CD14-positive monocyte (primary cell): ENCODE results near the gene ACKR2. TPM values are rescaled to one million over a fixed set of nuclear protein-coding genes. Genes with fewer than 3 reads are reported as not detected.

Experiments
- DNase-seq, 3 donors: peaks; one replicate each; pipeline ENCODE4 v3.0.0-alpha.2; 2011 to 2022
- H2AFZ ChIP-seq: 2 replicates; pipeline ENCODE4 v1.6.0; 2012; ENCODE audit warnings: mild to moderate bottlenecking, low read depth, low read length, inconsistent platforms; ENCODE audit not compliant: insufficient read depth, poor library complexity, severe bottlenecking
- H3K27ac ChIP-seq, 2 donors: 1 replicate in 1 of 2; 2 replicates in 1 of 2; pipeline ENCODE4 v1.5.1; 2012 to 2013; ENCODE audit warnings: low read length in 2 of 2, control low read depth in 1 of 2, inconsistent platforms in 1 of 2, low read depth in 1 of 2, mild to moderate bottlenecking in 1 of 2
- H3K27me3 ChIP-seq, 2 donors: one replicate each; pipeline versions ENCODE4 v1.6.0 to v1.6.1; 2011 to 2013; ENCODE audit warnings: low read length in 2 of 2; ENCODE audit not compliant: control insufficient read depth in 2 of 2, insufficient read depth in 2 of 2
- H3K36me3 ChIP-seq, 2 donors: replicated peaks in 1 of 2; 1 replicate in 1 of 2; 2 replicates in 1 of 2; pipeline versions ENCODE4 v1.5.1 to v1.6.1; 2012 to 2013; ENCODE audit warnings: low read length in 2 of 2, control low read depth in 1 of 2, inconsistent platforms in 1 of 2, mild to moderate bottlenecking in 1 of 2; ENCODE audit not compliant: insufficient read depth in 2 of 2, control insufficient read depth in 1 of 2
- H3K4me1 ChIP-seq, 2 donors: 1 replicate in 1 of 2; 2 replicates in 1 of 2; pipeline versions ENCODE4 v1.5.1 to v1.6.1; 2012 to 2013; ENCODE audit warnings: low read length in 2 of 2, control low read depth in 1 of 2, inconsistent platforms in 1 of 2, mild to moderate bottlenecking in 1 of 2, moderate library complexity in 1 of 2; ENCODE audit not compliant: insufficient read depth in 2 of 2, control insufficient read depth in 1 of 2
- H3K4me2 ChIP-seq: replicated peaks from 2 replicates; pipeline ENCODE3; 2012; ENCODE audit warnings: low read length, moderate library complexity, mild to moderate bottlenecking; ENCODE audit not compliant: poor library complexity, severe bottlenecking; ENCODE audit errors: extremely low read depth
- H3K4me3 ChIP-seq, 3 experiments: fragments of 200-600 bp in 1 of 3; sonication (generic) in 1 of 3; replicated peaks in 1 of 3; 1 replicate in 2 of 3; 2 replicates in 1 of 3; pipeline ENCODE4 v1.5.1; 2011 to 2013; ENCODE audit warnings: low read length in 3 of 3, mild to moderate bottlenecking in 3 of 3, control low read depth in 2 of 3, low read depth in 2 of 3, inconsistent platforms in 1 of 3, moderate library complexity in 1 of 3
- H3K79me2 ChIP-seq: 2 replicates; pipeline ENCODE4 v1.6.0; 2012; ENCODE audit warnings: mild to moderate bottlenecking, control low read depth, inconsistent platforms, low read length, moderate library complexity; ENCODE audit not compliant: insufficient read depth
- H3K9ac ChIP-seq: 2 replicates; pipeline ENCODE4 v1.6.0; 2017; ENCODE audit warnings: low read length, mild to moderate bottlenecking; ENCODE audit not compliant: insufficient read depth, poor library complexity, severe bottlenecking
- H3K9me3 ChIP-seq, 2 donors: replicated peaks in 1 of 2; 1 replicate in 1 of 2; 2 replicates in 1 of 2; pipeline versions ENCODE4 v1.5.1 to v1.6.1; 2012 to 2013; ENCODE audit warnings: low read length in 2 of 2, control low read depth in 1 of 2; ENCODE audit not compliant: control insufficient read depth in 1 of 2, insufficient read depth in 1 of 2
- H4K20me1 ChIP-seq: 2 replicates; pipeline ENCODE4 v1.6.0; 2012; ENCODE audit warnings: mild to moderate bottlenecking, low read length, control low read depth, moderate library complexity; ENCODE audit not compliant: insufficient read depth
- H3K27ac Mint-ChIP-seq, 7 donors: one replicate each; pipeline ENCODE4 v1.8.0; 2020; ENCODE audit warnings: mild to moderate bottlenecking in 7 of 7, mixed read lengths in 7 of 7, moderate library complexity in 6 of 7, inconsistent platforms in 2 of 7
- H3K27me3 Mint-ChIP-seq, 3 donors: one replicate each; pipeline ENCODE4 v1.8.0; 2021 to 2022; ENCODE audit warnings: low read depth in 3 of 3, mild to moderate bottlenecking in 3 of 3, mixed read lengths in 3 of 3, moderate library complexity in 3 of 3, inconsistent platforms in 1 of 3
- H3K36me3 Mint-ChIP-seq, 2 donors: one replicate each; pipeline ENCODE4 v1.8.0; 2020; ENCODE audit warnings: mixed read lengths in 2 of 2, inconsistent platforms in 1 of 2, mild to moderate bottlenecking in 1 of 2
- H3K4me1 Mint-ChIP-seq: one replicate; pipeline ENCODE4 v1.8.0; 2020; ENCODE audit warnings: mild to moderate bottlenecking, mixed read lengths
- H3K4me3 Mint-ChIP-seq, 2 donors: one replicate each; pipeline ENCODE4 v1.8.0; 2020; ENCODE audit warnings: mild to moderate bottlenecking in 2 of 2, mixed read lengths in 2 of 2, moderate library complexity in 1 of 2
- H3K9me3 Mint-ChIP-seq, 7 donors: one replicate each; pipeline ENCODE4 v1.8.0; 2020 to 2022; ENCODE audit warnings: mixed read lengths in 7 of 7, mild to moderate bottlenecking in 6 of 7, moderate library complexity in 6 of 7, inconsistent platforms in 2 of 7
- WGBS: methylation state at CpG from one replicate; pipeline ENCODE4 v1.1.5; 2013; ENCODE audit warnings: missing lambda C conversion rate; ENCODE audit not compliant: insufficient coverage; 5-methylcytosine and 5-hydroxymethylcytosine counted together
- intact Hi-C, 2 donors: fragments of 100-400 bp; cut with micrococcal nuclease; formaldehyde crosslinking; loops; one replicate each; pipeline versions ENCODE4 v1.15.0 to v1.15.1; 2023
- polyA plus RNA-seq, 3 donors: library from polyadenylated mRNA; depleted of rRNA in 1 of 3; unstranded in 2 of 3; stranded (reverse) in 1 of 3; fragments of 300-500 nt in 2 of 3; fragments of >200 nt in 1 of 3; fragmentation: Illumina TruSeq in 2 of 3; gene quantifications; 1 replicate in 2 of 3; 2 replicates in 1 of 3; pipeline ENCODE4 v1.2.3, GENCODE V29; 2012 to 2021
- TF ChIP-seq, protein P1 (sequence below): fragments of 200-600 bp; IDR thresholded peaks from one replicate; pipeline ENCODE4 v1.8.0; 2022; ENCODE audit warnings: antibody characterized with exemption, mild to moderate bottlenecking

The ACKR2 gene
- polyA plus RNA-seq, 3 donors, result 0.49 TPM; not detected in 2

DNA sequence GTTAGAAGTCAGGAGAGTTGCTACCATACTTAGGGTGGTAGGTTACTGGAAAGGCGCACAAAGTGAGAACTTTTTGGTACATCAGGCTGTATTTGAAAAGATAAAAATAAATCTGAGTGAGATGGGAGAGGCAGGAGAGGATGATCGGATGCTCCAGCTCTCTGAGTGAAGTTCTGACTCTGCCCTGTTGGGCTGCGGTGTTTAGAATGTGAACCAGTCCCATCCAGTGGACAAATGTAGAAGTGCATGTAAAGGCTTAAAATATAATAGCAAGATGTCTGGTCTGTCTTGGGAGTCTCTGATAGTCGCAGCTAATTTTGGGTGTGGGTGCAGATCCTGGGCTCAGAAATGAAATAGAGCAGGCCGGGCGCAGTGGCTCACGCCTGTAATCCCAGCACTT lies 30.4 kb downstream of the ACKR2 start:
- TF ChIP-seq, protein P1, sequence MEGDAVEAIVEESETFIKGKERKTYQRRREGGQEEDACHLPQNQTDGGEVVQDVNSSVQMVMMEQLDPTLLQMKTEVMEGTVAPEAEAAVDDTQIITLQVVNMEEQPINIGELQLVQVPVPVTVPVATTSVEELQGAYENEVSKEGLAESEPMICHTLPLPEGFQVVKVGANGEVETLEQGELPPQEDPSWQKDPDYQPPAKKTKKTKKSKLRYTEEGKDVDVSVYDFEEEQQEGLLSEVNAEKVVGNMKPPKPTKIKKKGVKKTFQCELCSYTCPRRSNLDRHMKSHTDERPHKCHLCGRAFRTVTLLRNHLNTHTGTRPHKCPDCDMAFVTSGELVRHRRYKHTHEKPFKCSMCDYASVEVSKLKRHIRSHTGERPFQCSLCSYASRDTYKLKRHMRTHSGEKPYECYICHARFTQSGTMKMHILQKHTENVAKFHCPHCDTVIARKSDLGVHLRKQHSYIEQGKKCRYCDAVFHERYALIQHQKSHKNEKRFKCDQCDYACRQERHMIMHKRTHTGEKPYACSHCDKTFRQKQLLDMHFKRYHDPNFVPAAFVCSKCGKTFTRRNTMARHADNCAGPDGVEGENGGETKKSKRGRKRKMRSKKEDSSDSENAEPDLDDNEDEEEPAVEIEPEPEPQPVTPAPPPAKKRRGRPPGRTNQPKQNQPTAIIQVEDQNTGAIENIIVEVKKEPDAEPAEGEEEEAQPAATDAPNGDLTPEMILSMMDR, result peak; percentile 75
- Mint-ChIP-seq H3K27ac (no peak overlapping the region), H3K9me3 (peaks cover 0 to 3% (median 0%) of the 10 kb centered on the region in 7 donors), H3K4me1 (peaks cover 13% of the 10 kb centered on the region), H3K27me3 (peaks cover 0 to 4% (median 2%) of the 10 kb centered on the region in 3 donors), H3K36me3 (no peaks in the 10 kb centered on the region), H3K4me3 (no peak overlapping the region)
- no peak overlapping the region for H3K4me3 ChIP-seq
- no peak overlapping the region for H3K9ac ChIP-seq
- H3K4me2 ChIP-seq, result no peak overlapping the region
- peak; percentile 35 to 47 (median 40) for DNase-seq
- H3K9me3 ChIP-seq, result no peaks in the 10 kb centered on the region
- intact Hi-C loops, result loop anchor here in 1 of 2 donors (10.0 kb wide), 1 partner anchor 55 kb away; no protein-coding TSS in a partner anchor
- no peaks in the 10 kb centered on the region for H3K36me3 ChIP-seq
- no peak overlapping the region for H2AFZ ChIP-seq
- no peak overlapping the region for H3K27ac ChIP-seq
- no peaks in the 10 kb centered on the region for H3K27me3 ChIP-seq
- WGBS, result 69% methylated on average over 4 of the region's 7 CpGs
- no peaks in the 10 kb centered on the region for H3K79me2 ChIP-seq
- no peaks in the 10 kb centered on the region for H3K4me1 ChIP-seq
- H4K20me1 ChIP-seq, result no peaks in the 10 kb centered on the region

DNA sequence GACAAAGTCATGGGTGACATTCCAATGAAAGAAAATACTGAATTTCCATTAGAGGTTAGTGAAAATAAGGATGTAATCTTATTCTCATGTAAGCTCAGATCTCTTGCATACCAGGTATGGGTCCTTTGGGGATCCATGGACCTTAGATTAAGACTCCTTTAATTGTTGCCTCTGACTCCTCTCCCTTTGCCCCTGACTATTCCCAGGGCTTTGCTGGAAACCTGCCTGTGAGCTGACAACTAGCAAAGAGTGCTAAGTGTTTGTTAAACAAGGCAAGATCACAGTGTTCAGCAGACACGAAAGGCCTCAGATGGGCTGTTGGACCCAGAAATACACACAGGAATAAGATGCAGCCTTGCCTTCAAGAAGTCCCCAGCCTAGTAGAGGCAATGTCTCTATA lies 32.1 kb downstream of the ACKR2 start:
- no peaks in the 10 kb centered on the region for H3K79me2 ChIP-seq
- 83% methylated on average over 1 of the region's 1 CpG for WGBS
- intact Hi-C loops, result no loop called here
- H3K4me1 ChIP-seq, result peaks cover under 1 to 2% of the 10 kb centered on the region in 2 donors
- no peak overlapping the region for H2AFZ ChIP-seq
- no peaks in the 10 kb centered on the region for H3K36me3 ChIP-seq
- Mint-ChIP-seq H3K27me3 (peaks cover 0 to 4% (median 2%) of the 10 kb centered on the region in 3 donors), H3K27ac (no peak overlapping the region), H3K9me3 (peaks cover 0 to 3% (median 0%) of the 10 kb centered on the region in 7 donors), H3K4me1 (peaks cover 11% of the 10 kb centered on the region), H3K4me3 (no peak overlapping the region), H3K36me3 (no peaks in the 10 kb centered on the region)
- no peak overlapping the region for H3K4me3 ChIP-seq
- H3K4me2 ChIP-seq, result no peak overlapping the region
- no peaks in the 10 kb centered on the region for H3K9me3 ChIP-seq
- no peak for DNase-seq
- no peak overlapping the region for H3K9ac ChIP-seq
- TF ChIP-seq, protein P1, result no peak
- H3K27me3 ChIP-seq, result no peaks in the 10 kb centered on the region
- H4K20me1 ChIP-seq, result no peaks in the 10 kb centered on the region
- no peak overlapping the region for H3K27ac ChIP-seq
